PFSK-1 (cell line): Measurements from ENCODE around the gene GALNT12.

Source experiments
- FOXP2 ChIP-seq: optimal IDR thresholded peaks from 2 replicates; pipeline ENCODE3; 2011; ENCODE audit warnings: borderline replicate concordance, control low read depth, inconsistent platforms; ENCODE audit not compliant: insufficient read depth; ENCODE audit errors: extremely low read length, extremely low read depth
- POLR2AphosphoS5 ChIP-seq: IDR thresholded peaks from 2 replicates; pipeline ENCODE4 v1.6.1; 2012; ENCODE audit warnings: low read depth, mild to moderate bottlenecking, control low read depth, low read length, moderate library complexity
- REST ChIP-seq, 2 experiments: IDR thresholded peaks; 2 replicates each; pipeline versions ENCODE4 v1.6.1 to v1.8.0; 2011 to 2012; ENCODE audit warnings: low read depth in 2 of 2, low read length in 2 of 2, control low read depth in 1 of 2, inconsistent platforms in 1 of 2, mild to moderate bottlenecking in 1 of 2, moderate library complexity in 1 of 2; ENCODE audit not compliant: insufficient read depth in 1 of 2
- SIN3A ChIP-seq: IDR thresholded peaks from 2 replicates; pipeline ENCODE4 v1.6.1; 2012; ENCODE audit warnings: mild to moderate bottlenecking, low read length, moderate library complexity, borderline replicate concordance; ENCODE audit not compliant: insufficient read depth
- TAF1 ChIP-seq: IDR thresholded peaks from 2 replicates; pipeline ENCODE4 v1.6.1; 2012; ENCODE audit warnings: low read length, control low read depth, borderline replicate concordance; ENCODE audit not compliant: insufficient read depth

GRCh38 chr9:98793031-98793430 lies 14.4 kb upstream of the GALNT12 start:
- TF ChIP-seq POLR2AphosphoS5 (no peak), REST (IDR thresholded peaks at IDR 0.05; ENCODE audit: insufficient read depth in 1 of 2, low read depth in 2 of 2, low read length in 2 of 2) (no peak), TAF1 (no peak), SIN3A (no peak), FOXP2 (no peak)
